ENCODE results near the gene DPP3.

DPP3 gene

GRCh38 chr11:66548041-66548440 is 67.8 kb downstream of the DPP3 start:
- Histone ChIP-seq H3K79me2 (ENCODE audit: insufficient read depth, low read depth) (no peaks in the 10 kb centered on the region), H3K27me3 (ENCODE audit: insufficient read depth, low read depth) (peaks cover 6% of the 10 kb centered on the region), H3K4me2 (no peak overlapping the region), H3K27ac (no peak overlapping the region), H4K20me1 (ENCODE audit: insufficient read depth) (no peaks in the 10 kb centered on the region), H3K4me3 (IDR thresholded peaks at IDR 0.05; ENCODE audit: insufficient read depth, low read depth, low read length) (no peak overlapping the region), H2AFZ (ENCODE audit: low read depth) (no peak overlapping the region), H3K9ac (no peak overlapping the region), H3K4me1 (ENCODE audit: low read depth, poor library complexity, severe bottlenecking) (peaks cover 17% of the 10 kb centered on the region), H3K36me3 (ENCODE audit: insufficient read depth) (no peaks in the 10 kb centered on the region)
- TF ChIP-seq CTCF (conservative IDR thresholded peaks at IDR 0.05; ENCODE audit: low read depth, low read length): no peak

DNA sequence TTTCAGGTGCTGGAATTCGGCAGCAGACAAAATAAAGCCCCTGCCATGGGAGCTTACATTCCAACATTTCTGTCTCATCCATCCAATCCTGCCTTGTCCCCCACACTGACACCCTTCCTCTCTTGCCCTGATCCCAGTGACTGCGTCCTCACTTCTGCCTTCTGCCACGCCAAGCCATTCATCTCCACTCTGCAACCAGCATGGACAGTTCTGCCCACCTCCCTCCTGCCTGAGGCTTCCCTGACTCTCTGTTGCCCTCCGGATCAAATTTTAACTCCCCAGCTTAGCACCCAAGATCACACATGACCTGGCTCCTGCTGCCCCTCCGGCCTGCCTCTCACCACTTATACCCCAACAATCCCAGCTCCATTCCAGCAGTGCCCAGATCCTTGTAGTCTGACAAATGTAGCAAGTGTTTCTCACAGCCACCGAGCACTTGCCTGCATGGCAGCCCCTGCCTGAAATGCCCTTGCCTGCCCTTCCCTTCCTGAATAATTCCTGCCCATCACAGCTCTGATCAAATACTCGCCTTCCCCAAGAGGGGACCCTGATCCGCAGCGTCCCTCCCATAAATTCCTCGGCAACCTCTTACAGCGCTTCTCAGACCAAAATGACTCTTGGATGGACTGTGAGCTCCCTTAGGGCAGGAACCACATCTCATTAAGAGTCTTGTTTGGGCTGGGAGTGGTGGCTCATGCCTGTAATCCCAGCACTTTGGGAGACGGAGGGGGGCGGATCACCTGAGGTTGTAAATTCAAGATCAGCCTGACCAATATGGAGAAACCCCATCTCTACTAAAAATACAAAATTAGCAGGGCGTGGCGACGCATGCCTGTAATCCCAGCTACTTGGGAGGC is 68.8 kb downstream of the DPP3 start:
- peaks cover 17% of the 10 kb centered on the region for H3K4me1 ChIP-seq (ENCODE audit: low read depth, poor library complexity, severe bottlenecking)
- no peak overlapping the region for H3K27ac ChIP-seq
- H3K36me3 ChIP-seq (ENCODE audit: insufficient read depth): no peaks in the 10 kb centered on the region
- H3K4me3 ChIP-seq (IDR thresholded peaks at IDR 0.05; ENCODE audit: insufficient read depth, low read depth, low read length): no peak overlapping the region
- no peaks in the 10 kb centered on the region for H4K20me1 ChIP-seq (ENCODE audit: insufficient read depth)
- H2AFZ ChIP-seq (ENCODE audit: low read depth): no peak overlapping the region
- H3K9ac ChIP-seq: no peak overlapping the region
- no peaks in the 10 kb centered on the region for H3K79me2 ChIP-seq (ENCODE audit: insufficient read depth, low read depth)
- TF ChIP-seq CTCF (conservative IDR thresholded peaks at IDR 0.05; ENCODE audit: low read depth, low read length): no peak
- H3K4me2 ChIP-seq: no peak overlapping the region
- H3K27me3 ChIP-seq (ENCODE audit: insufficient read depth, low read depth): peaks cover 6% of the 10 kb centered on the region

DNA sequence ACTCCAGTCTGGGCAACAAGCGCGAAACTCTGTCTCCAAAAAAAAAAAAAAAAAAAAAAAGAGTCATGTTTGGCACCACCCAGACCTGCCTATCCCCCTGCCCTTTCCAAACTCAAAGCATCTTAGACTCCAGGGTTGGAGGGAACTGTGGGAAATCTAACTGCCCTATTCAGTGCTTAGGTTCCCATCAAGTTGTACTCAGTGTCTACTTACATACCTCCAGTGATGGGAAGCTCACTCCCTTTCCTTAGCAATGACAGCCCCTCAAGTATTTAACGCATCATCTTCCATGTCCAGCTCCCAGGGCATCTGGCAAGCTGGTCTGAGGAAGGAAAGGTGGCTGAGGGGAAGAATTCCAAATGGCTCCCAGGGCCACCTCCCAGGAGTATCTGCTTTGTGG is 69.5 kb downstream of the DPP3 start:
- no peak overlapping the region for H3K4me2 ChIP-seq
- H3K9ac ChIP-seq: no peak overlapping the region
- TF ChIP-seq CTCF (conservative IDR thresholded peaks at IDR 0.05; ENCODE audit: low read depth, low read length): no peak
- H2AFZ ChIP-seq (ENCODE audit: low read depth): no peak overlapping the region
- no peaks in the 10 kb centered on the region for H3K79me2 ChIP-seq (ENCODE audit: insufficient read depth, low read depth)
- no peaks in the 10 kb centered on the region for H3K36me3 ChIP-seq (ENCODE audit: insufficient read depth)
- no peaks in the 10 kb centered on the region for H4K20me1 ChIP-seq (ENCODE audit: insufficient read depth)
- no peak overlapping the region for H3K4me3 ChIP-seq (IDR thresholded peaks at IDR 0.05; ENCODE audit: insufficient read depth, low read depth, low read length)
- H3K27me3 ChIP-seq (ENCODE audit: insufficient read depth, low read depth): peaks cover 6% of the 10 kb centered on the region
- H3K27ac ChIP-seq: no peak overlapping the region
- H3K4me1 ChIP-seq (ENCODE audit: low read depth, poor library complexity, severe bottlenecking): peaks cover 13% of the 10 kb centered on the region

DNA sequence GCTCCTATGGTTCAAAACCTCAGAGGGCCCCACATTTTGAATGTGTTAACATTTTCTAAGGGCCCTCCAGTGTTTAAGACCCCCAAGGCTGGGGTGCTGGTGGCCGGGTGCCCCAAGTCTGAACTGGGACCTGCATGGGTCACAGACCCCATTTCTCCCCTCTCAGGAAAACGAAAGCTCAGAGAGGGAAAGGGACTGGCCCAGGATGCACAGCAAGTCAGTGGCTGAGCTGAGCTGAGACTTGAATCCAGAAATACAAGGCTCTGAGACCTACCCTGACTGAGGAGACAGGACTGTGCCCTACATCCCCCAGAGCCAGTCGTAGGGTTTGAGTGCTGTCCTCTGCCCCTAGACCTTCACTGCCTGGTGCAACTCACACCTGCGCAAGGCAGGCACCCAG is 70.7 kb downstream of the DPP3 start:
- Histone ChIP-seq H2AFZ (ENCODE audit: low read depth) (no peak overlapping the region), H3K4me1 (ENCODE audit: low read depth, poor library complexity, severe bottlenecking) (peaks cover 7% of the 10 kb centered on the region), H3K36me3 (ENCODE audit: insufficient read depth) (no peaks in the 10 kb centered on the region), H3K4me2 (no peak overlapping the region), H3K4me3 (IDR thresholded peaks at IDR 0.05; ENCODE audit: insufficient read depth, low read depth, low read length) (no peak overlapping the region), H4K20me1 (ENCODE audit: insufficient read depth) (no peaks in the 10 kb centered on the region), H3K27ac (no peak overlapping the region), H3K79me2 (ENCODE audit: insufficient read depth, low read depth) (no peaks in the 10 kb centered on the region), H3K27me3 (ENCODE audit: insufficient read depth, low read depth) (peaks cover 6% of the 10 kb centered on the region), H3K9ac (no peak overlapping the region)
- TF ChIP-seq CTCF (conservative IDR thresholded peaks at IDR 0.05; ENCODE audit: low read depth, low read length): no peak
